Stimulated activated CD4-positive, alpha-beta T cell treated with anti-CD3 and anti-CD28 coated beads, Interleukin-12 subunit alpha, Interleukin-12 subunit beta, amount 100 ng/mL, for 24 hours (primary cell): ENCODE data around the gene BRAT1.

Experiments
- DNase-seq, 2 experiments: peaks; one replicate each; pipeline ENCODE4 v3.0.0-alpha.2; 2020; ENCODE audit warnings: low read depth in 2 of 2

BRAT1 gene

DNA sequence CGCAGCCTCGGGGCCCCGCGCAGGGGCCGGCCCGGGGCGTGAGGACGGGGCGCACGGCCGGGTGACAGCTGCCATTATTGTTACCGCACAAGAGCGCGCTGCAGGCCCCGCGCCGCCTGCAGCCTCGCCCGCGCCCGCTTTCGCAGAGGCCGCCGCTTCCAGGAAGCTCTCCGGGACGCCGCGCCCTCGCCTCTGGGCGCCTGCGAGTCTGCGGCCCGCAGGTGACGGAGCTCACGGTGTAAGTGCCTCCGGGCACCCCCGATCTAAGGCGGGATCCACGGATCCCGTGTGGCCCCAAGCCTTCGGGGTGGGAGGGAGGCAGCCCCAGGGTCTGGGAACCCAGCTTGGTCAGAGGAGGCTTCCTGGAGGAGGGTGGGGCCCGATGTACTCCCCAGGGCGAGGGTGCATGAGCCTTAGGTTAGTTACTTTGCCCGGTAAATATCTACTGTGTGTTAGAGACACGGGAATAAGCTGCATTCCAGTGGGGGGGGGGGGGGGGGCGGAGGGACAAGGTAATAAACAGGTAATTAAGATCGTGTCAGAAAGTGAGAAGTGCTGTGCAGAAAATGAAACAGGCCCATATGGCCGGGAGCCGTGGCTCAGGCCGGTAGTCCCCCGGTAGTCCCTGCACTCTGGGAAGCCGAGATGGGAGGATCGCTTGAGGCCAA lies 4.1 kb upstream of the BRAT1 start:
- no peak for DNase-seq

DNA sequence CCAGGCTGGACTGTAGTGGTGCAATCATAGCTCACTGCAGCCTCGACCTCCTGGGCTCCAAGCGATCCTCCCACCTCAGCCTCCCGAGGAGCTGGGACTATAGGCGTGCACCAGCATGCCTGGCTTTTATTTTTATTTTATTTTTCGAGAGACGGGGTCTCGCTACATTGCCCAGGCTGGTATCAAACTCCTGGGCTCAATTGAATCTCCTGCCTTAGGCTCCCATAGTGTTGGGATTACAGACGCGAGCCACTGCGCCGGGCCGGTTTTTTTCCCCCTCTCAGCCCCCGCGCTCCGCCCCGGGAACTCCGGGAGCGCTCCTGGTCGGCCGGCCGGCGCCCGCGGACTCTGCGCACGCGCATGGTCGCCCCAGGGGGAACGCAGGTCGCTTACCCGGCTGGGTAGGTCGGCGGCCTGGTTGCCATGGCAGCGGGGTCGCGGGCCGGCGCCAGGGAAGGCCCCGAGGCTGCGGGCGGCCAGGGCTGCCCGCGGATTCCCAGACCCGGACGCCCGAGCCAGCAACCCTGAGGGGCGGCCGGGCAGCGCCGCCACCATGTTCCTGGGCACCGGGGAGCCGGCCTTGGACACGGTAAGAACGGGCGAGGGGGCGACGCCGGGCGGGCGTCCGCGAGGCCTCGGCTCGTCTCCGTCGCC lies 3.4 kb upstream of the BRAT1 start, which contains the start of gene IQCE:
Gene IQCE (plus strand): TSS at position 351 of the 654 bp plus-strand sequence. CDS start 203 bp downstream, at position 554.
- DNase-seq: peak; percentile 81 to 89

DNA sequence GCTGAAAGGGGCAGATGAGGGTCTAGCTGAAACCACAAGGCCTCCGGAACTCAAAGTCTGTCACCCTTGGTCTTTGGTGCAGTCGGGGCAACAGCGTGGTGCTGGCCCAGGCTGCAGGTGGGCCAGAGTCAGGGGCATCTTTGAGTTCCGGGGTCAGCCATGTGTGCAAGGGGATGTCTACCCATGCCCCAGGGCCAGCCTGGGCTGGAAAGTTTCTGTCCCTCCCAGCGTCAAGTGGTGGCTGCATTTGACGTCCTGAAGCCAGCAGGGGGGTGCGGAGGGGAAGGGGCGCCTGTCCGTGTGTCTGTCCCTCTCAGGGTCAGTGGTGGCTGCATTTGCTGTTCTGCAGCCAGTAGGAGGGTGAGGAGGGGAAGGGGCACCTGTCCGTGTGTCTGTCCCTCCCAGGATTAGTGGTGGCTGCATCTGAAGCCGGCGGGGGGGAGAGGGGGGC lies 638 bp downstream of the BRAT1 start:
- DNase-seq: no peak

DNA sequence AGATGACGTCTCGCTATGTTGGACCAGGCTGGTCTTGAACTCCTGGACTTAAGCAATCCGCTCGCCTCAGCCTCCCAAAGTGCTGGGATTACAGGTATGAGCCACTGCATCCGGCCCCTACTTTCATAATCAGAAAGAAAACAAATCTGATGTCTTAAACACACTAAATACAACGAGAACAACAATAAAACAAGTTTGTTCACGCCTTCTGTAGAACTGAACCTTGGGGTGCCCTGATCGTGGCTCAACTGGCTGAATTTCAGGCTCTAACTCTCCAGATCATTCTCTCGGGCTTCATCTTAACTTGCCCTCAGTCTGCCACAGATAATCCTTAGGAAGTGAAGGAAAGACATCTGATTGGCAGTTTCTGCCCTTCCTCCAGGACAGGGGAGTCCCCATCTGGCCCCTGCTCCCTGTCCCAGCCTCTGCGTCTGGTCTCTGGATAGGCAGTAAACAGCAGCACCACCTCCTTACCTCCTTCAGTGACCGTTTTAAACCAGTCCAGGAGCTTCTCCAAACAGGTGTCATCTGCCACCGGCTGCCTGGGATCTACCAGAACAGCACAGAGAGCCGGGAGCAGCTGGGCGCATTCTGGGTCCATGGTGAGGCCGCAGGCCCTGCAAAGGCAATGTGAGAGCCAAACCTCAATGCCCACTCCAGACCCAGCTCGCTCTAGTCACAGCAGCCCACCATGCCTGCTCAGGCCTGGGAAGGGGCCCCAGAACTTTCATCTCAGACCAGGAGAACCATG lies 1.3 kb downstream of the BRAT1 start:
- no peak for DNase-seq

DNA sequence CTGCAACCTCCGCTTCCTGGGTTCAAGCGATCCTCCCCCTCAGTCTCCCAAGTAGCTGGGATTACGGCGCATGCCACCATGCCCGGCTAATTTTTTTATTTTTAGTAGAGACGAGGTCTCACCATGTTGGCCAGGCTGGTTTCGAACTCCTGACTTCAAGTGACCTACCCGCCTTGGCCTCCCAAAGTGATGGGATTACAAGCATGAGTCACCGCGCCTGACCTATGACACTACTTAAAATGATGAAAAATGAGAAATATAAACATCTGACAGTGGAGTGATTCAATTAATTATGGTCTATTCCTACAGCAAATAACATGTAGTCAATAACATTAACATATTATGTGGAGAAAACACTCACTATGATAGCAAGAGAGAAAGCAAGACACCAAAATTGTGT lies 2.2 kb downstream of the BRAT1 start:
- DNase-seq: no peak

DNA sequence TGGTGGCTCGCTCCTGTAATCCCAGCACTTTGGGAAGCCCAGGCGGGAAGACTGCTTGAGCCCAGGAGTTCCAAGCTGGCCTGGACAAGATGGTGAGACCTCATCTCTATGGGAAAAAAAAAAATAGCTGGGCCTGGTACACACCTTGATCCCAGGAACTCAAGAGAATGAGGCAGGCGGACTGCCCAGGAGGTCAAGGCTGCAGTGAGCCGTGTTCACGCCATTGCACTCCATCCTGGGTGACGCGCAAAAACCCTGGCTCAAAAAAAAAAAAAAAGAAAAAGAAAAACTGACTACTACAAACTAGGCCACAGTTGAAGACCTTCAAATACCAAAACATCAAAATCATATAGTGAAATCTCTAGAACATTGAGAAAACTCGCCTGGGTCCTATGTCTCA lies 3.9 kb downstream of the BRAT1 start:
- DNase-seq: no peak

DNA sequence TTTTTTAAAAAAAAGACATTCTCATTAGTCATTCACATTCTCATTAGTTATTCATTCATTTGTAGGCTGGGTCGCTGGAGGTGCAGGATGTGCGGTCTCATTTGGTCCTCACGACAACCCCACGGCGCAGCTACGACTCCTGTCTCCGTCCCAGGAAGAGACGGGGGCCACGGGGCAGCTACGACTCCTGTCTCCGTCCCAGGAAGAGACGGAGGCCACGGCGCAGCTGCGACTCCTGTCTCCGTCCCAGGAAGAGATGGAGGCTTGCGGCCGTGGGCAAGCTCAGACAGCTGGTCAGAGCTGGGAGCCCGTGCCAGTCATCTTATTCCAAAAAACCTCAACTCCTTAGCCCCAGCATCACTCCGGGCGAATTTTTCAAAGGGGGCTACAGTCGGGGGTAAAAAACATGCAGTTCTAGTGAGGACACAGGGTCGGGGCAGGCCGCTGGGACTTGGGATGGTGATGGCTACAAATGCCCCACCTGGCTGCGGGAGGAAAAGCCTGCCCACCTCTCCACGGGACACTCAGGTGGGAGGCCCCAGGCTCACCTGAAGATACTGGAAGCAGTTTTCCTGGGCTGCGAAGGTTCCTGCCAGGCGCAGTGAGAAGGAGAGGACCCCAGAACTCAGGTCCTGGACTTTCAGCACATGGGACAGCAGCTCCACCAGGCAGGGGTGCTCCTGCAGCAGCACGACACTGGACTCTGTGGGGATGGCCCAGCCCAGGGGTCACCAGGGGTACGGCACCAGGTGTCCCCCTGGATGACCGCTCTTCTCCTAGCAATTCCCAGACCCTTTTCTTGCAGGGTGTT lies 8.3 kb downstream of the BRAT1 start:
- no peak for DNase-seq

DNA sequence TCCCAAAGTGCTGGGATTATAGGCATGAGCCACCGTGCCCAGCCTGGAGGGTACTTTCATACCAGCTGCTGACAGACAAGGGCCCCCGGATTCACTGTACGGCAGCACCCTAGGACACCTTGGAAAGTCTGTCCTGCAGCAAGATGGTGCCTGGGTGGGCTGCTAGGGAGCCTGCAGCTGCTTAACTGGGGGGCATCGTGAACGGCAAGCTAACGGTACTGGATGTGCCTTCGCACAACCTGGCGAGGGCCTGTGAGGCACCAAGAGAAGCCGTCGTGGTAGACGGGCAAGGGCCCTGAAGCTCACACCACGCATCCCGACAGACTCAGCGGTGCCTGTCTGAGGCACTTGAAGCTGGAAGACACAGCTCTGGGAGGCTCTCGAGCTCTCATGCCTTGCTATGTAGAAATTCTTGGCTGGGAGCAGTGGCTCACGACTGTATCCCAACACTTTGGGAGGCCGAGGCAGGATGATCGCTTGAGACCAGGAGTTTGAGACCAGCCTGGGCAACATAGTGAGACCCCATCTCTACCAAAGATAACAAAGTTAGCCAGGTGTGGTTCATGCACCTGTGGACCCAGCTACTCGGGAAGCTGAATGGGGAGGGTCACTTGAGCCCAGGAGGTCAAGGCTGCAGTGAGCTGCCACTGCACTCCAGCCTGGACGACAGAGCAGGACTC lies 9.4 kb downstream of the BRAT1 start:
- DNase-seq: no peak

DNA sequence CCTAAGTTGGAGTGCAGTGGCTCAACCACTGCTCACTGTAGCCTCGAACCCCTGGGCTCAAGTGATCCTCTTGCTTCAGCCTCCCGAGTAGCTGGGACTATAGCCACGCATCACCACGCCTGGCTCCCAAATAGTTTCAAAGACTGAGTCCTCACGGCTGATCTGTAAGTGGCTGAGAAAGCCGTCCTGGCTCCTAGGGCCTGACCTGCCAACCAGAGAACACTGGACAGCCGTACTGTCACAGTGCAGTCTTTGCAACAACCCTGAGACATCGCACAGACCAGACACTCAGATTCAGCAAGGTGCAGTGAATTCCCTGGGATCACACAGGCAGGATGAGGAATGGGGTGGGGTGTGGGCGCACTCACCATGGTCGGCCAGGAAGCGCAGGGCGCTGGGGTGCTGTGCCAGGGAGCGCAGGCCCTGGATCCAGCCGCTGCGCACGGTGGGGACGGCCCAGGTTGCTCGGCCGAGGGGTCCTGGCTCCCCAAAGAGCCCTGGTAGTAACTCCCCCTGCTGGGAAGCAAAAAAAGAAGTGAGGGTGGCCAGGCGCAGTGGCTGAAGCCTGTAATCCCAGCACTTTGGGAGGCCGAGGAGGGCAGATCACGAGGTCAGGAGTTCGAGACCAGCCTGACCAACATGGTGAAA lies 10.7 kb downstream of the BRAT1 start:
- no peak for DNase-seq

DNA sequence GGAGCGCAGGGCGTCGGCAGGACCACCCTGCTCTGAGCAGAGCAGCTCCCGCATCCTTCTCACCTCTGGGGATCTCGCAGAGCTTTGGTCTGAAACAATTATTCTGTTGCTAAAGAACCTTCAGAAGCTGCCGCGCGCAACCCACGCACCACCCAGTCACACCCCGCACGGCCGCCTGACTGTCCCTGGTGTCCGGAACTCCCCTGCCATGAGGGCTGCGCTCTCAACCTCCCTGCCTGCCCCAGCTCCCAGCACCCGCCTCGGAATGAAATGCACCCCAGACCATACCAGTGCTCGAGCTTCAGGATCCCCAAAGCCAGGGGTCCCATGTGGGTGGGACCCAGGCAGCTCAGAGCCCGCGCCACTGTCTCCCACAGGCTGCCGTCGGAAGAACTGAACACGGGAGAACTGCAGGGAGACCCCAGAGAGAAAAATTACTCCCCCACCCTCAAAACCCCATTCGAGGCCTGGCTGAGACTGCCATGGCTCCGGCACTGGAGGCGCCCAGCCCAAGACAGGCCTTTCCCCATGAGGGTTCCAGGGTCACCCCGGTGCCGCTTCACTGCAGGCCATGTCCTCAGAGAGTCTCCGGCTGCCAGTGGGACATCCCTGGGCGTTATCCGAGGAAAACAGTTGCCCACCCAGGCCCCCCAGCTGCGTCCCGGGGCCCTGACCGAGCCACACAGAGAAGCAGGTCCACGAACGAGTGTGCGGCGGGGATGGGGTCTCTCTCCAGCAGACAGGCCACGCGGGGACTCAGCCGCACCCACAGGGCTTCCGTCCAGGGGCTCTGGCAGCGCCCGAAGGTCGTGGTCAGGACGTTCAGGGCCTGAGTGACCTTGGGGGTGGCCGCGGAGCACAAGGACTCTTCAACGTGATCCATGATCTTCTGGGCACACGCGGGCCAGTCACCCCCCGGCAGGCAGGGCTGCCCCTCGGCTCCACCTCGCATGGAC lies 12.1 kb downstream of the BRAT1 start:
- DNase-seq: no peak

DNA sequence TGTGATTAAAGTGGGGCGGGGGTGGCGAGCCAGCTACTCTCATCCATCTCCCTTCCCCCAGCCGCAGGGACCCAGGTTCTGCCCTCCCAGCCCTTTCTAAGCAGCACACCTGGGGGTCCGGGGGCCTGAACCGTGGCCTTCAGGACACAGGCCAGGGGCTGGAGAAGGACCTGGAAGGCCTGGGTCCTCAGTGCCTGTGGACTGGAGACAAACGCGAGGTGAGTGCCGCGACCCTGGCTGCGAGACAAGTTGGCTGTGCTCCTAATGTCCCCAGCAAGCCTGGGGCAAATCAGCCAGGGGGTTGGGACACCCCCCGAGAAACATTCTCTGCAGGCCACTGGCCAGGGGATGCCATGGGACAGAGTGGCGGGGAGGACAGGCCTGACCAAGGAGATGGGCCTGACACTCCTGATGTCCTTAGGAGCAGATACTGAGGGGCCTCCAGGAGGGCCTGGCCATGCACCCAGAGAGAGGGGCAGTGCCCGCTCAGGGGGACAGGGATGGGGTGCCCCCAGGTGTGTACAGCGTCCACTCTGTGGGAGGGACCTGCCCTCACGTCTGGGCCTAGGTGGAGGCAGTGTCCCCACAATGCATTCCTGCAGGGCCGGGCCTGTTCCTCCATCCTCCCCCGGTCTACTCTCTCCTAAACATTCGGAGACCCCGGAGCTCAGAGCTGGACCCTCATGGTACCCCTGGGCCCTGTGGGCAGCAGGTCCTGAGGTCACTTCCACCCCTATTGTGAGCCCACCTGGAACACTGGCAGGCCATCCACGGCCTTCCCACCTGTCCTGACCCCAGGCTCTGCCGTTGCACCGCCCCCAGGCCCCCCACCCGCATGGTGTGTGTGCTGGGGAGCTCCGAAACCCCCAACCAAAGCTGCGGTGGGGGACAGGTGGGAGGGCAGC lies 13.1 kb downstream of the BRAT1 start:
- DNase-seq: no peak

DNA sequence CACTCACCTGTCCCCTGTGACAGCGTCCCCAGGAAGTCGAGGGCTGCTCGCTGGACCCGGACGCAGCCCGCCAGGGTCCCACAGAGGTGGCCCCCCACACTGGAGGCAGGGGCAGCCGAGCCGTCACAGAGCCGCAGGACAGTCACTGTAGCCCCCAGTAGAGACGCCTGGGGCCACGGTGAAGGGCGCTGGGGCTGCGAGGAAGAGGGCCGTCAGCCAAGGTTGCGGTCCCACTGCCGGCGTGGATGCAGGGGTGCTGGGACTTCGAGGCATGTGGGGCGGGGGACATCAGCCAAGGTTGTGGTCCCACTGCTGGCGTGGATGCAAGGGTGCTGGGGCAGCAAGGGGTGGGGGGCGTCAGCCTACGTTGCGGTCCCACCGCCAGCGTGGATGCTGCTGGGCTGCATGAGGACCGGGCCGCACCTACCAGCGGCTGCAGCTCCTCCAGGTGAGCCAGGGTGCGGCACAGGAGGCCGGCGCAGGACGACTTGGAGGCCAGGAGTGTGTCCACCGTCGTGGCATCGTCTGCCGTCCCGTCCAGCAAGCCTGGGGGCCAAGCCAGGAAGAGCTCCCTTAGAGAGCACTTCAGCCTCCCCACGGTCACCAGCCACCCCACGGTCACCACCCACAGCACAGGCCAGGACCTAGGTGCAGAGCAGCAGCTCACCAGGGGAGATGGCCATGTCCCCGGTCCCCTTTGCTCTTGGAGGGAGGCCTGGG lies 13.9 kb downstream of the BRAT1 start:
- DNase-seq: no peak

DNA sequence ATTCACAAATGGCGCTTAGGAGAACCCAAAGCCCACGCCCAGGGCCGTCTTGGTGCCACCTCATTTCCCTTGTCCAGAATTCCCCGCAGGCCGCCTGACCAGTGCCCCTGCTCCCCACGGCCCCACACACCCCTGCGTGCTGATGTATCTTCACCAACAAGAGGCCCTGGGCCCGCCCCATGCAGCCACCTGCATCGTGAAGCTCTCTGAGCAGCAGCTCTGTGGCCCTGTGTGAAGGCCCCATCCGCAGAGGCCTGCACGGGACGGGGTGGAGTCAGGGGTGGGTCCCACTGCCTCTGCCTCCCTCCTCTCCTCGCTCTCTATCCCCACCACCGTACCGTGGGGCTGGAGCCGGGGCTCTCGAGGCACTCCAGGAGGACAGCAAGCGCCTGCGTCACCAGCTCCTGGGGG lies 14.7 kb downstream of the BRAT1 start:
- DNase-seq: no peak

DNA sequence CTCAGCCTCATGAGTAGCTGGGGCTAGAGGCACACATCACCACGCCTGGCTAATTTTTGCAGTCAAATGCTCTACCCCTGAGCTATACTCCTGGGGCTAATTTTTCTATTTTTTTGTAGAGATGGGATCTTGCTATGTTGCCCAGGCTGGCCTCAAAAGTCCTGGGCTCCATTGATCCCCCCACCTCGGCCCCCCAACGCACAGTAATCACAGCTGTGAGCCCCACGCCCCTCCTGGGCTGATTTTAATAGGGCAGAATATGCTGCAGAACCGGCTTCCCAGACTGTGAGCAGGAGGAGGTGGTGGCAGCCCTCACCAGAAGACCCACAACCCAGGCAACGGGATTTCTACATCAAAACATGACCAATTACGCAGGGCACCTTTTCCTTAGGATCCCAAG lies 15.2 kb downstream of the BRAT1 start:
- DNase-seq: no peak

DNA sequence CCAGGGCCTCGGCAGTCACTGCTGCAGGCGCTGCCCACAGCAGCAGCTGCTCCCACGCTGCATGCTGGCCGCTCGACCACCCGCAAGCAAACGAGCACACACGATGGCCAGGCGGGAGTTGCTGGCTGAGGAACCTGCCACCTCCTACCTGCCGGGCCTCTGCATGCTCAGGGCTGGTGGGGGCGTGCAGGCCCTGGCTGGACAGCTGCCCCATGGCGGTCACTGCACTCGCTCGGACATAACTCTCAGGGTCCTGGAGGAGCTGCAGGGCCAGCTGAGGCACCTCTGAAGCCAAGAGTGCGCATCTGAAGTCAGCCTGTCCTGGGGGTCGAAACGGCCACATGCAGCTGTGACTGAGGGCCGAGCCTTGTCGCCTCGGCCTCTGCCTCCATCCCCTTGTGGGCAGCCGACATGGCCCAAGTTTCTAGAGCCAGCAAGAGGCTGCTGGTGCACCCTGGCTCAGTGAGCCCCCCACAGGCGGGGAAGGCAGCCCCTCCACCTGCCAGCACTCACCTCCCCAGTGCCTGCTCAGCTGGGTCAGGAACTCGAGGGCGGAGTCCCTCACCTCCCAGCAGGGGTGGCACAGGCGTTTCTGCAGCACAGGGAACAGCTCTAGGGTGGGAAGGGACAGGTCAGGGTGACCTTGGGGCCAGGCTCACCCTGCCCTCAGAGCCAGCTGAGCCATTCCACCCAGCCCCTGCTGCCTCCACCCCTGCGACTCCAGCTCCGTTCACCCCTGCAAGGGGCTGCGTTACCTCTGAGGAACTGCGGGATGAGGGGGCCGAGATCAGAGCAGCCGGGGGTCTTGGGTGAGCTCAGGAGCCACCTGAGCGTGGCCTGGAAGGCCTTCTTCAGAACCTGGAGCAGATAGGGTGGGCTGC lies 16.1 kb downstream of the BRAT1 start:
- DNase-seq: no peak

DNA sequence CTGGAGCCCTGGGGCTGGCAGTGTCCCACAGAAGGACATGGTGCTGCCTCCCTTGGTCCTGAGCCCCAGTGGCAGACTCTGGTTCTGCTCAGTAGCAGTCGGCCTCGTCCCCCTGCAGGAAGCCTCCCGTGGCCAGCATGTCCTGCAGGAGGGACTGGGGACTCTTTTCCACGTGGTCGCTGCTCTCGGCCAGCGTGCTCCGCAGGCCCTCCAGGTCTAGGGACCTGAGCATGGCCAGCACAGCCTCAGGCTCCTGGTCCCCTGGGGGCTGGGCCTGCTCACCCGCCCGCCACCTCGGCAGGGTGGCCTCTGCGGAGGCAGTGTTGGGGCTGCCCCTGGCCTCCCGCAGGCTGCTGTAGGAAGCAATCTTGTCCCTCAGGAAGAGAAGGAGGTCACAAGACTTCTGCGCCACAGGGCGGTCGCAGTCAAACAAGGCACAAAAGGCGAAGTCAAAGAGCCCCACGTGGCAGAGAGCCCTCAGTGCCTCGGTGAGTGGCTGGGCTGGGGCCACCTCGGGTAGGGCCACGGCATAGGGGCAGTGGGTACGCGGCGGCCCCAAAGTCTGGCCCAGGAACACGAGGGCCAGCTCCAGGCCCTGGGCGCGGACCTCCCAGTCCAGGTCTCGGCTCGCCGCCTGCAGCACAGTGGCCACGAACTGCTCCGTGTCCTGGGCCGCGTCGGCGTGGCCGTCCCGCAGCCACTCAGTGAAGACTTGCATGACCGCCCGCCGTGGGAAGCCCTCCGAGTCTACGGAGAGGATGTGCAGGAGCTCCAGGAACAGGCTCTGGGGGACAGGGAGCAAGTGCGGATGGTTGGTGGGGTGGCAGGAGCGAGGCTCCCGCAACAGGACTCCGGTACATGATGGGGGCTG lies 17.1 kb downstream of the BRAT1 start:
- no peak for DNase-seq
